DMS 273 (cell line): ENCODE measurements around the gene ACTR5.
A peak's percentile ranks its signal among the peaks of the same experiment; 100 is the strongest.
"Not testable (repeated sequence)": the region's sequence is repeated elsewhere in the genome, so short reads cannot be mapped to it uniquely, and the experiment has no call there.

Experiments
- DNase-seq: peaks from one replicate; lab custom pipeline; 2025; ENCODE audit not compliant: unreplicated experiment; lab: John Stamatoyannopoulos, UW

Gene ACTR5

GRCh38 chr20:38804682-38805501 lies 56.6 kb downstream of the ACTR5 start:
- DNase-seq = no peak

GRCh38 chr20:38805502-38805957 lies 57.3 kb downstream of the ACTR5 start, which contains the start of gene PPP1R16B:
Gene PPP1R16B, plus strand, starts transcription at chr20:38805697. Its CDS starts 30,229 bp downstream, at chr20:38835926.
- peak; percentile 79 for DNase-seq

GRCh38 chr20:38805958-38806854 lies 57.9 kb downstream of the ACTR5 start:
- peak; percentile 70 for DNase-seq

- peak; percentile 42 for DNase-seq
Observed at GRCh38 chr20:38806855-38807655, 58.8 kb downstream of the ACTR5 start.

- DNase-seq = no peak
Observed at GRCh38 chr20:38809942-38810341, 61.7 kb downstream of the ACTR5 start.

- DNase-seq = no peak
Observed at GRCh38 chr20:38810926-38811630, 62.8 kb downstream of the ACTR5 start.

- no peak for DNase-seq
Observed at GRCh38 chr20:38811769-38812168, 63.5 kb downstream of the ACTR5 start.

GRCh38 chr20:38812182-38812581 lies 63.9 kb downstream of the ACTR5 start:
- no peak for DNase-seq

- DNase-seq = peak; percentile 75
Observed at GRCh38 chr20:38812709-38813573, 64.7 kb downstream of the ACTR5 start.

GRCh38 chr20:38813574-38813962 lies 65.3 kb downstream of the ACTR5 start:
- DNase-seq = not testable (repeated sequence)

GRCh38 chr20:38815446-38815845 lies 67.2 kb downstream of the ACTR5 start:
- no peak for DNase-seq

GRCh38 chr20:38818113-38819065 lies 70.1 kb downstream of the ACTR5 start:
- no peak for DNase-seq
